K562 (cell line): ENCODE measurements around the gene CTPS1. TPM values are rescaled to one million over a fixed set of nuclear protein-coding genes. Genes with fewer than 3 reads are reported as not detected.

ENCODE experiments used
- ASH1L ChIP-seq: fragments of 450-650 bp; IDR thresholded peaks from 2 replicates; pipeline ENCODE4 v1.6.1; 2018; ENCODE audit warnings: borderline replicate concordance, mild to moderate bottlenecking, low read depth; ENCODE audit not compliant: partially characterized antibody
- CHD1 ChIP-seq: fragments of 200-600 bp; sonication (generic); IDR thresholded peaks from one replicate; pipeline ENCODE4 v1.6.1; 2012; ENCODE audit warnings: mild to moderate bottlenecking, moderate library complexity, low read length, inconsistent platforms
- CREM ChIP-seq: IDR thresholded peaks from 2 replicates; pipeline ENCODE4 v1.6.1; 2014; ENCODE audit warnings: antibody characterized with exemption, low read depth
- GABPB1 ChIP-seq: sonication (generic); formaldehyde crosslinking; IDR thresholded peaks from 2 replicates; pipeline ENCODE4 v1.8.0; 2022; ENCODE audit warnings: mild to moderate bottlenecking, missing genetic modification reagents
- GTF2E2 ChIP-seq: fragments of 200-800 bp; sonication (Bioruptor generic); IDR thresholded peaks from 2 replicates; pipeline ENCODE4 v1.6.1; 2016; ENCODE audit warnings: missing genetic modification characterization, missing compliant biosample characterization
- KDM4B ChIP-seq, 2 experiments: fragments of 450-650 bp in 1 of 2; sonication (generic) in 1 of 2; IDR thresholded peaks; 2 replicates each; pipeline ENCODE4 v1.6.1; 2016 to 2017; ENCODE audit warnings: borderline replicate concordance in 2 of 2, antibody characterized with exemption in 1 of 2, low read depth in 1 of 2, mild to moderate bottlenecking in 1 of 2
- MITF ChIP-seq: IDR thresholded peaks from 2 replicates; pipeline ENCODE4 v1.6.1; 2014; ENCODE audit warnings: antibody characterized with exemption
- PTRF ChIP-seq: fragments of 450-650 bp; IDR thresholded peaks from 2 replicates; pipeline ENCODE4 v1.6.1; 2016; ENCODE audit warnings: mild to moderate bottlenecking, missing genetic modification characterization, missing compliant biosample characterization
- SETDB1 ChIP-seq: IDR thresholded peaks from one replicate; pipeline ENCODE4 v1.6.1; 2012; ENCODE audit warnings: low read length, control low read depth, inconsistent platforms
- STAT6 ChIP-seq: sonication (generic); formaldehyde crosslinking; IDR thresholded peaks from 2 replicates; pipeline ENCODE4 v1.8.1; 2023; ENCODE audit warnings: mild to moderate bottlenecking, missing genetic modification reagents
- ZBTB49 ChIP-seq: sonication (generic); formaldehyde crosslinking; IDR thresholded peaks from 2 replicates; pipeline ENCODE4 v1.8.0; 2022; ENCODE audit warnings: missing genetic modification reagents, mild to moderate bottlenecking, borderline replicate concordance
- ZBTB5 ChIP-seq: fragments of 450-650 bp; IDR thresholded peaks from 2 replicates; pipeline ENCODE4 v1.6.1; 2017; ENCODE audit warnings: antibody characterized with exemption
- ZNF311 ChIP-seq: fragments of 250-450 bp; sonication (Bioruptor Pico); IDR thresholded peaks from 2 replicates; pipeline ENCODE4 v1.4.0; 2020; ENCODE audit warnings: mild to moderate bottlenecking, moderate library complexity
- ZNF41 ChIP-seq: fragments of 250-450 bp; sonication (Bioruptor Pico); conservative IDR thresholded peaks from 2 replicates; pipeline ENCODE4 v1.4.0; 2020; ENCODE audit warnings: mild to moderate bottlenecking
- ZNF445 ChIP-seq: fragments of 250-450 bp; sonication (Bioruptor Pico); IDR thresholded peaks from 2 replicates; pipeline ENCODE4 v1.4.0; 2020; ENCODE audit warnings: low read depth, mild to moderate bottlenecking, moderate library complexity
- ZNF518B ChIP-seq: fragments of 250-450 bp; sonication (Bioruptor Pico); IDR thresholded peaks from 2 replicates; pipeline ENCODE4 v1.5.0; 2021; ENCODE audit warnings: mild to moderate bottlenecking, moderate library complexity
- polyA plus RNA-seq, 8 experiments: library from polyadenylated mRNA; depleted of rRNA in 4 of 8; stranded (reverse) in 5 of 8; unstranded in 3 of 8; fragments of >200 nt; fragmentation: Nextera tagmentation in 2 of 8; fragmentation: Illumina TruSeq in 1 of 8; extraction: Ambion mirVana in 2 of 8; extraction: Trizol in 1 of 8; gene quantifications; 2 replicates each; pipeline versions ENCODE4 v1.2.1 to v1.2.3, GENCODE V29; 2011 to 2014; ENCODE audit warnings: inconsistent platforms in 1 of 8, missing spikeins in 1 of 8
- total RNA-seq, 7 experiments: library from RNA; depleted of rRNA in 6 of 7; stranded (reverse); fragments of >200 nt in 6 of 7; fragmentation: Illumina TruSeq in 2 of 7; extraction: Trizol in 2 of 7; gene quantifications; 2 replicates each; pipeline versions ENCODE4 v1.2.1 to v1.2.3, GENCODE V29; 2011 to 2021; ENCODE audit warnings: low replicate concordance in 1 of 7

Gene CTPS1
- total and polyA plus RNA-seq, 9 of the 15 experiments (the other 6 are each of a cell fraction or from before 2014, with no cell fraction given), result 44.4 to 164 (median 87.7) TPM

GRCh38 chr1:40974945-40975344 lies 4.6 kb upstream of the CTPS1 start (continued):
- TF ChIP-seq ZBTB5, result no peak
- TF ChIP-seq CHD1, result no peak
- TF ChIP-seq KDM4B (IDR thresholded peaks at IDR 0.05; ENCODE audit: borderline replicate concordance in 2 of 2, low read depth in 1 of 2), result no peak
- no peak for TF ChIP-seq ZBTB49 (CRISPR knock-in tag)
- peak; percentile 78 for TF ChIP-seq CREM
- TF ChIP-seq ZNF41, result 0 out of 2 replicates have a peak, but pooled peaks have one; percentile 65
- TF ChIP-seq GTF2E2 (tag), result no peak
- no peak for TF ChIP-seq ZNF445 (CRISPR knock-in tag)
- no peak for TF ChIP-seq MITF
- no peak for TF ChIP-seq ASH1L
- TF ChIP-seq ZNF311 (CRISPR knock-in tag), result no peak
- TF ChIP-seq STAT6 (CRISPR knock-in tag), result no peak
- TF ChIP-seq GABPB1, result peak; percentile 11; the same call in 1 of the 2 replicates
- no peak for TF ChIP-seq SETDB1
- TF ChIP-seq ZNF518B (CRISPR knock-in tag), result no peak
- no peak for TF ChIP-seq PTRF (tag)
